GM12878 (cell line): ENCODE measurements around the gene RNF220. TPM values are rescaled to one million over a fixed set of nuclear protein-coding genes. Genes with fewer than 3 reads are reported as not detected.

ENCODE experiments used
- ATAC-seq: fragments of 200-7000 bp; cut with Tn5 transposase; 3 replicates; pipeline ENCODE4 v1.9.1; 2020; ENCODE audit warnings: mild to moderate bottlenecking, moderate library complexity
- BruUV-seq: library from RNA; stranded (reverse); fragments of 400-500 nt; replicated peaks from 2 replicates; lab custom pipeline; 2021; lab: Mats Ljungman, UMichigan
- CTCF ChIA-PET: fragments of 300-600 bp; sonication (Branson Sonifier 250); formaldehyde crosslinking; extraction: SDS; loops from one replicate; lab custom pipeline; 2021; ENCODE audit warnings: inconsistent platforms; lab: Yijun Ruan, JAX
- POLR2A ChIA-PET: fragments of 350-600 bp; formaldehyde crosslinking; extraction: SDS; loops from one replicate; lab custom pipeline; 2021; ENCODE audit warnings: inconsistent platforms; lab: Charles Lee
- RAD21 ChIA-PET: fragments of 300-600 bp; sonication (Branson Sonifier 250); formaldehyde crosslinking; loops from one replicate; lab custom pipeline; 2023; ENCODE audit warnings: antibody characterized with exemption; ENCODE audit not compliant: unreplicated experiment; lab: Charles Lee
- SMC1A ChIA-PET: fragments of 300-600 bp; sonication (Branson Sonifier 250); formaldehyde crosslinking; loops from one replicate; lab custom pipeline; 2023; ENCODE audit not compliant: unreplicated experiment, uncharacterized antibody; lab: Charles Lee
- DNase-seq: peaks from one replicate; pipeline ENCODE4 v3.0.0-alpha.2; 2011; ENCODE audit warnings: low read depth, low spot score
- FAIRE-seq: peaks from 3 replicates; lab custom pipeline; 2011; peaks lifted over from hg19 to GRCh38; lab: Jason Lieb, UNC
- H2AFZ ChIP-seq: 2 replicates; pipeline ENCODE4 v1.6.0; 2011; ENCODE audit warnings: low read depth, low read length, control low read depth; ENCODE audit not compliant: control insufficient read depth
- H3K27ac ChIP-seq: 2 replicates; pipeline ENCODE4 v1.5.1; 2011; ENCODE audit warnings: control low read depth; ENCODE audit not compliant: control insufficient read depth, insufficient read depth
- H3K27me3 ChIP-seq, 2 experiments: replicated peaks in 1 of 2; 2 replicates each; pipeline versions ENCODE4 v1.6.0 to v1.6.1; 2011; ENCODE audit warnings: low read length in 1 of 2; ENCODE audit not compliant: control insufficient read depth in 2 of 2, insufficient read depth in 2 of 2
- H3K36me3 ChIP-seq, 2 experiments: 2 replicates each; pipeline ENCODE4 v1.5.1; 2011; ENCODE audit warnings: low read length in 1 of 2; ENCODE audit not compliant: control insufficient read depth in 2 of 2, insufficient read depth in 2 of 2
- H3K4me1 ChIP-seq: 2 replicates; pipeline ENCODE4 v1.6.1; 2011; ENCODE audit warnings: mild to moderate bottlenecking, low read length, moderate library complexity, mixed read lengths; ENCODE audit not compliant: control insufficient read depth, insufficient read depth
- H3K4me2 ChIP-seq: 2 replicates; pipeline ENCODE4 v1.6.0; 2011; ENCODE audit warnings: control low read depth; ENCODE audit not compliant: control insufficient read depth, insufficient read depth
- H3K4me3 ChIP-seq: fragments of 200-600 bp; sonication (generic); 2 replicates; pipeline ENCODE4 v1.5.1; 2016
- H3K79me2 ChIP-seq: 2 replicates; pipeline ENCODE4 v1.6.0; 2011; ENCODE audit warnings: low read length; ENCODE audit not compliant: control insufficient read depth, insufficient read depth
- H3K9ac ChIP-seq: 2 replicates; pipeline ENCODE4 v1.8.0; 2011; ENCODE audit warnings: low read length, control low read depth, mixed read lengths; ENCODE audit not compliant: control insufficient read depth, insufficient read depth
- H3K9me3 ChIP-seq: replicated peaks from 3 replicates; pipeline ENCODE4 v1.5.1; 2011; ENCODE audit warnings: mild to moderate bottlenecking, low read length; ENCODE audit not compliant: control insufficient read depth, insufficient read depth
- H4K20me1 ChIP-seq: 2 replicates; pipeline ENCODE4 v1.6.0; 2011; ENCODE audit not compliant: control insufficient read depth, insufficient read depth
- ATF7 ChIP-seq: fragments of 450-650 bp; IDR thresholded peaks from 2 replicates; pipeline ENCODE4 v1.6.1; 2016; ENCODE audit warnings: low read depth, mild to moderate bottlenecking
- BCLAF1 ChIP-seq: fragments of 450-650 bp; IDR thresholded peaks from 2 replicates; pipeline ENCODE4 v1.6.1; 2017; ENCODE audit warnings: antibody characterized with exemption, mild to moderate bottlenecking, moderate library complexity
- IRF4 ChIP-seq: IDR thresholded peaks from 2 replicates; pipeline ENCODE4 v1.6.1; 2011; ENCODE audit warnings: low read depth, low read length
- MLLT1 ChIP-seq: fragments of 450-650 bp; IDR thresholded peaks from 2 replicates; pipeline ENCODE4 v1.6.1; 2016; ENCODE audit warnings: mild to moderate bottlenecking
- NFYA ChIP-seq: IDR thresholded peaks from 2 replicates; pipeline ENCODE4 v1.6.1; 2011; ENCODE audit warnings: low read depth, mild to moderate bottlenecking, low read length, improper control_type of control experiment, borderline replicate concordance
- PAX8 ChIP-seq: fragments of 450-650 bp; IDR thresholded peaks from 2 replicates; pipeline ENCODE4 v1.6.1; 2017; ENCODE audit warnings: mild to moderate bottlenecking, moderate library complexity
- RAD51 ChIP-seq: fragments of 450-650 bp; IDR thresholded peaks from 2 replicates; pipeline ENCODE4 v1.6.1; 2016; ENCODE audit warnings: moderate library complexity, mild to moderate bottlenecking, inconsistent platforms
- RBBP5 ChIP-seq: fragments of 200-600 bp; sonication (generic); conservative IDR thresholded peaks from 2 replicates; pipeline ENCODE4 v1.6.1; 2016
- RCOR1 ChIP-seq: conservative IDR thresholded peaks from 2 replicates; pipeline ENCODE4 v1.6.1; 2012; ENCODE audit warnings: low read depth, low read length, improper control_type of control experiment
- SMARCA5 ChIP-seq: fragments of 450-650 bp; IDR thresholded peaks from 2 replicates; pipeline ENCODE4 v1.6.1; 2017; ENCODE audit warnings: mild to moderate bottlenecking
- SP1 ChIP-seq: IDR thresholded peaks from one replicate; pipeline ENCODE4 v1.6.1; 2011; ENCODE audit warnings: low read depth, low read length
- STAT1 ChIP-seq: fragments of 450-650 bp; conservative IDR thresholded peaks from 2 replicates; pipeline ENCODE4 v1.6.1; 2014; ENCODE audit warnings: antibody characterized with exemption, mild to moderate bottlenecking
- TCF7 ChIP-seq: IDR thresholded peaks from 2 replicates; pipeline ENCODE4 v1.6.1; 2014; ENCODE audit warnings: antibody characterized with exemption, borderline replicate concordance
- YBX1 ChIP-seq: fragments of 450-650 bp; IDR thresholded peaks from 2 replicates; pipeline ENCODE4 v1.6.1; 2016; ENCODE audit warnings: antibody characterized with exemption
- WGBS: methylation state at CpG from one replicate; pipeline ENCODE4 v1.1.6; 2016; ENCODE audit warnings: low lambda C conversion rate; ENCODE audit not compliant: insufficient replicate concordance, insufficient coverage; ENCODE audit errors: missing lambda C conversion rate; 5-methylcytosine and 5-hydroxymethylcytosine counted together
- in situ Hi-C: fragments of 300-500 bp; cut with MboI; formaldehyde crosslinking; loops from 9 replicates; pipeline ENCODE4 v1.14.3; 2018; ENCODE audit warnings: mixed read lengths
- intact Hi-C: fragments of 100-400 bp; cut with micrococcal nuclease; formaldehyde crosslinking; loops from one replicate; pipeline ENCODE4 v1.14.2; 2022; ENCODE audit not compliant: unreplicated experiment
- polyA plus RNA-seq, 11 experiments: library from polyadenylated mRNA; depleted of rRNA in 4 of 11; unstranded in 6 of 11; stranded (reverse) in 5 of 11; fragments of >200 nt; fragmentation: Nextera tagmentation in 4 of 11; fragmentation: Illumina TruSeq in 1 of 11; extraction: Ambion mirVana in 4 of 11; extraction: Trizol in 1 of 11; gene quantifications; 1 replicate in 1 of 11; 2 replicates in 10 of 11; pipeline versions ENCODE4 v1.2.1 to v1.2.3, GENCODE V29; 2011 to 2016; ENCODE audit warnings: inconsistent platforms in 2 of 11, missing spikeins in 2 of 11, low read depth in 1 of 11
- total RNA-seq, 4 experiments: library from RNA; depleted of rRNA in 3 of 4; stranded (reverse); fragments of >200 nt in 3 of 4; fragmentation: Illumina TruSeq in 1 of 4; extraction: Trizol in 1 of 4; gene quantifications; 2 replicates each; pipeline versions ENCODE4 v1.2.1 to v1.2.3, GENCODE V29; 2013 to 2021
- TF ChIP-seq, protein P1 (sequence below): IDR thresholded peaks from 2 replicates; pipeline ENCODE4 v1.6.1; 2012; ENCODE audit warnings: low read depth, low read length, improper control_type of control experiment
- TF ChIP-seq, protein P2 (sequence below): fragments of 450-650 bp; IDR thresholded peaks from 2 replicates; pipeline ENCODE4 v1.6.1; 2016; ENCODE audit warnings: mild to moderate bottlenecking

The RNF220 gene
- total and polyA plus RNA-seq, 10 of the 15 experiments (the other 5 are each of a cell fraction or from before 2014, with no cell fraction given), result 4.6 to 84.1 (median 53.7) TPM

- no peak for TF ChIP-seq RAD51
- TF ChIP-seq IRF4, result no peak
- no peak for TF ChIP-seq YBX1
- TF ChIP-seq ATF7, result no peak
- no peak for TF ChIP-seq TCF7
Observed at GRCh38 chr1:44642925-44643324, 237.9 kb downstream of the RNF220 start (continued).

DNA sequence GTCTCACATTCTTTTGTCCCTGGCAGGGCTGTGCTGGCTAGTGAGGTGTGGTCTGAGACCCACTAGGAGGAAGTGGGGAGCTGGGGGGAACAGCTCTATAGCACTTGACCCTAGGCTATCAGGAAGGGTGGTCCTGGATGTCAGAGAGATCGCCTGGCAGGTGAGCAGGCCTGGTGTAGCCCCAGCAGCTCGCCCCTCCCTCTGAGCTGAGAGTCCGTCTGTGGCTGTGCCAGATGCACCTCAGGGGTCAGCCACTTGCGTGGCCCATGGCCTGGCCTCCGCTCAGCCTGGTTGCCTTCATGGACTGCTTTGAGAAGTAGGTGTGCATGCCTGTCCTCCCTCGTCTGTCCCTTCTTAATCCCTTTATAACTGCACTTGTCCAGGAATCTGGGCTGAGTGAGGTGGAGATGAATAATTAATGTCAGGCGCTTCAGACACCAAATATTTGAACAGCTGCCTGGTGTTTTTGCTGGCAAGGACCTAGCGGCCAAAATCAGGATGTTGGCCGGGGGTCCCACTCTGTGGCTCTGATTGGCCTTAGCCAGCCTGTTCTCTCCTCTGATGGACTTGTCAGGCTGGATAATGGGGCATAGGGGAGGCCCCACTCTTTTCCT is 238.8 kb downstream of the RNF220 start:
- no peak for ATAC-seq
- ChIA-PET CTCF (interaction anchor here (4.4 kb wide), 1 partner anchor 9 kb away, joined by 37 read pairs; no protein-coding TSS in a partner anchor), POLR2A (no interaction called here), SMC1A (no interaction called here), RAD21 (no interaction called here)
- Histone ChIP-seq H3K27ac (no peak overlapping the region), H3K9me3 (no peaks in the 10 kb centered on the region), H3K9ac (no peak overlapping the region), H3K36me3 (peaks cover 25 to 37% of the 10 kb centered on the region in 2 experiments), H3K27me3 (no peaks in the 10 kb centered on the region), H3K4me3 (no peak overlapping the region), H2AFZ (no peak overlapping the region), H3K4me1 (no peaks in the 10 kb centered on the region), H3K4me2 (no peak overlapping the region), H3K79me2 (no peaks in the 10 kb centered on the region), H4K20me1 (no peaks in the 10 kb centered on the region; the same call in 1 of the 2 replicates)
- 100% methylated on average over 9 of the region's 9 CpGs for WGBS
- FAIRE-seq, result no peak
- DNase-seq, result no peak
- intact Hi-C loops, result no loop called here
- BruUV-seq, result no TSS peak
- in situ Hi-C loops, result no loop called here
- TF ChIP-seq SMARCA5, result no peak
- TF ChIP-seq SP1, result no peak
- TF ChIP-seq STAT1, result no peak
- TF ChIP-seq, protein P1, sequence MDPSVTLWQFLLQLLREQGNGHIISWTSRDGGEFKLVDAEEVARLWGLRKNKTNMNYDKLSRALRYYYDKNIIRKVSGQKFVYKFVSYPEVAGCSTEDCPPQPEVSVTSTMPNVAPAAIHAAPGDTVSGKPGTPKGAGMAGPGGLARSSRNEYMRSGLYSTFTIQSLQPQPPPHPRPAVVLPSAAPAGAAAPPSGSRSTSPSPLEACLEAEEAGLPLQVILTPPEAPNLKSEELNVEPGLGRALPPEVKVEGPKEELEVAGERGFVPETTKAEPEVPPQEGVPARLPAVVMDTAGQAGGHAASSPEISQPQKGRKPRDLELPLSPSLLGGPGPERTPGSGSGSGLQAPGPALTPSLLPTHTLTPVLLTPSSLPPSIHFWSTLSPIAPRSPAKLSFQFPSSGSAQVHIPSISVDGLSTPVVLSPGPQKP, result no peak
- TF ChIP-seq, protein P2, sequence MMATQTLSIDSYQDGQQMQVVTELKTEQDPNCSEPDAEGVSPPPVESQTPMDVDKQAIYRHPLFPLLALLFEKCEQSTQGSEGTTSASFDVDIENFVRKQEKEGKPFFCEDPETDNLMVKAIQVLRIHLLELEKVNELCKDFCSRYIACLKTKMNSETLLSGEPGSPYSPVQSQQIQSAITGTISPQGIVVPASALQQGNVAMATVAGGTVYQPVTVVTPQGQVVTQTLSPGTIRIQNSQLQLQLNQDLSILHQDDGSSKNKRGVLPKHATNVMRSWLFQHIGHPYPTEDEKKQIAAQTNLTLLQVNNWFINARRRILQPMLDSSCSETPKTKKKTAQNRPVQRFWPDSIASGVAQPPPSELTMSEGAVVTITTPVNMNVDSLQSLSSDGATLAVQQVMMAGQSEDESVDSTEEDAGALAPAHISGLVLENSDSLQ, result no peak
- TF ChIP-seq PAX8, result no peak
- no peak for TF ChIP-seq NFYA
- TF ChIP-seq RBBP5, result no peak
- no peak for TF ChIP-seq MLLT1
- no peak for TF ChIP-seq IRF4
- TF ChIP-seq RCOR1, result no peak
- no peak for TF ChIP-seq BCLAF1
